Activated CD8-positive, alpha-beta memory T cell treated with anti-CD3 and anti-CD28 coated beads, Interleukin-2, amount 50 U/mL, for 1 hour (primary cell): Measurements from ENCODE around the gene DENND1A.
"Not testable (repeated sequence)": the region's sequence is repeated elsewhere in the genome, so short reads cannot be mapped to it uniquely, and the experiment has no call there.

Source experiments
- DNase-seq: peaks from one replicate; pipeline ENCODE4 v3.0.0-alpha.2; 2020; ENCODE audit errors: extremely low read depth

DENND1A gene

DNA sequence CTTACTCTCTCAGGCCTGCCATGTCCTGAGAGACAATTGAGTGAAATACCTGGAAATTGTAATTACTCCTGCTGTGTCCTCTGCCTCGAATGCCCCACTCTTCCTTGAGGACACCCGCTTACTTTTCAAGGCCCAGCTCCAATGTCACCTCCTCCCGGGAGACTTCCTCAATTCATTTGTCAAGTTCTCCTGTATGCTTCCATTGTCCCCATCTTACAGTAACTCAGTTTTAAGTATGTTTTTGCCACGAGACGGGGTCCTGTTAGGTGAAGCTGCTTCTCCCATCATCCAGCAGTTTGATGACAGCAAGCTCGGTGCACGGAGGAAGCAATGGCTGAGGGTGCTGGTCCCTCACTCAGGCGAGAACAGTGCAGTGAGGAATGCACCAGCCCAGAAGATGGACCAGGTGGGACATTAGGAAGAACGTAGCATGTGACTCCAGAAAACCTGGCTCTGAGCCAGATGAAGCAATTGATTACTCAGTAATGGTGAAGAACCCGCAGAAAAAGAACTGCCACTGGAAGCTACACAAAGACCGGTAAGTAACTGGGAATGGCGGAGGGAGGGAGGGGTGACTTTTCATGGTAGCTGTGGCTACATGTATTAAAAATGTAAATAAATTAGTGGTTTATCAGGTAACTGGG, 274.8 kb downstream of the DENND1A start:
- no peak for DNase-seq

DNA sequence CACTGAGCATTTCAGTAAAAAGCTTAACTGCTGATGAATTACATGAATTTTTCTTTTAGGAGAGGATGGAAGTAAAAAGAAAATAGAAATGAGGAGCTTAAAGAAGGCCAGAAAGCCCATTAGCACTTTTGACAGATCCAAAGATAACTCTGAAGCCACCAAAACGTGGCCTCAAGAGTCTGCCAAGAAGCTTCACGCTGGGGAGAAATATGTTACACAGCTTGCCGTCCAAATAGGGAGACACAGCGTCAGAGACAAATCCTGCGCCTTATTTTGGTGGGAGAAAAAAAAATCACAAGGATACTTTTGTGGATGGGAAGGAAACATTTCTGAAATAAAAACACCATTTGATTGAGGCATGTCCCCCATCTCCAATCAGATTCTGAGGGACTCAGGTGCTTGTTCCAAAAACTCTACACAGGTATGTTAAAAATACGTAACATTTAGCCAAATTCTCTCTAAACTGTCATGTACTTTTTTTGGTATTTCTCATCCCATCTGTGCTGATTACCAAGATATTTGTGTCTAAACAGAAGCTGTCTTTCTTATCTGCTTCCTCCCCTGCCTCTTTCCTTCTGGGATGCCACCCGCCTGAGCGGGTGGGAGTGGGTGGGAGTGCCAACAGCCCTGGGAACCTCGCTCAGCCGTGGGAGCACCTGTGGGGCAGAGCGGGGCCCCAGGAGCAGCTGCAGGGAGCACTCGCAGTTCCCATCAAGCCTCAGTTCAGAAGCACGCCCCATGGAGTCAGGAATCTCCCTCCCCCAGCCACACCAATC, 275.5 kb downstream of the DENND1A start:
- DNase-seq: no peak

DNA sequence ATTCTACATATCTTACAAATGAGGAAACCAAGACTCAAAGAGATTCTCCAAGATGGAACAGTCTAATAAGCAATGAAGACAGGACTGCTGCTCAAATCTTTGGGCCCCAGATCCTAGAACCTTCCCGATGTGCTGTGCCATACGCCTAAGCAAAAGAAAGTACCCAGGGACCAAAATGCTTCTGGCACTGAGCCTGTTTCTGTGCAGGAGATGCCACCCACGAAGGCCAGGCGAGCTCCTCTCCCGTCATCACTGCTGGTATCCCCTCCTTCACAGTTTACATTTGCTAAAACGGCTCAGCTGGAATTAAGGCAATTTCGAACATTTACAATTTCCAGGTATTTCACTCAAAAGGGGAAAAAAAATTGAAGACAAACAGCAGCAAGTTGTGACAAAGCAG, 277.5 kb downstream of the DENND1A start:
- DNase-seq: no peak

DNA sequence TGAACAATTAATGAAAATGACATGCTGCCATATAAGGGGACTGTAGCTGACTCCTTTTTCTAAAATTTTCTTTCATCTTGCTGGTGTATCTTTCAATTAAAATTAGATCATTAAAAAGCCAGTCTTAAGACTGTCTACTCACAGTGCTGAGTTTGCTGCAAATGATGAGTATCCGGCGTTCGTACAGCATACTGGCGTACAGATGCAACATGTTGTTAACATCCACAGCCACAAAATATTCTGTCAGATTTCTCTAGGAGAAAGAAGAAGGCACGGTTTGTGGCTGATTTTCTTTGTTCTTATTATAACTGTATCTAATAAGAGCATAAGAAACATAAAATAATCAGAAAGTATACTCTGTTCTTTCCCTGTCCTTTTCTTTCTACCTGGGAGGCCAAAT, 278.1 kb downstream of the DENND1A start:
- no peak for DNase-seq

GRCh38 chr9:123651273-123651672, 278.7 kb downstream of the DENND1A start:
- no peak for DNase-seq

- no peak for DNase-seq
Measured at GRCh38 chr9:123649909-123650308, 280.0 kb downstream of the DENND1A start.

- DNase-seq: no peak
Measured at GRCh38 chr9:123647145-123647544, 282.8 kb downstream of the DENND1A start.

DNA sequence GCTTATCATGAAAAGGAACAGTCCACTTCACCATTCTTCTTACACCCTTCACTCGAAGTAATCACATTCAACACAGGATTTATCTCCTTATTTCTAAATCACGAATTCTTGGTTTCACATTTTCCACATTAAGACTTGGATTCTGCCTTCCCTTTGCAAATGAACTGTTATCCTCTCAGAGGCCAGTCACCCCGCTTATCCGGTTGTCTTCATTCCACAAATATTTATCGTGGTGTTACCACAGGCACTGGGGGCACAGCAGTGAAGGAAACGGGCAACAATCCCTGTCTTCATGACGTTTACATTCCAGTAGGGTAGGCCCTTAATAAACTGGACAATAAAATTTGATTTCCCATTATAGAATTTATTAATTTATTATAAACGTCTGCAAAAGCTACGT, 284.2 kb downstream of the DENND1A start:
- DNase-seq: no peak

GRCh38 chr9:123645126-123645525, 284.8 kb downstream of the DENND1A start:
- no peak for DNase-seq

DNA sequence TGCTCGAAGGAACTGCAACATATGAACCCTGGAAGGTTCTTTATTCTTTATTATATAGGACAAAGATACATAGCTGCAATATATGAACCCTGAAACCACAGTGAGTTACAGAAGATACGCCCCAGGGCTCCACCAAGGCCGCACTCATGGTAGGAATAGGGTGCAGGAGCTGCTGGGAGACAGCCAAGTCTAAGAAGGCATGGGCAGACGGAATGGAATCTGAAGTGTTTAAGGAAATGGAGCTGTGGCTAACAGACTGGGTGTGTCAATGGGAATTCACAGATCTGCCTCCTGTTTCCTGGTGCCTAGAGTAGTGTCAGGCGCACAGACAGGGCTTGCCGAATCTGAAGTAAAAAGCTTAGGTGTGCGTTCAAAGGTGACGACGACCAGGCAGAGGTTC, 286.4 kb downstream of the DENND1A start:
- DNase-seq: no peak

- no peak for DNase-seq
Measured at GRCh38 chr9:123642291-123643278, 287.3 kb downstream of the DENND1A start.

GRCh38 chr9:123640792-123641222, 289.1 kb downstream of the DENND1A start:
- DNase-seq: no peak

DNA sequence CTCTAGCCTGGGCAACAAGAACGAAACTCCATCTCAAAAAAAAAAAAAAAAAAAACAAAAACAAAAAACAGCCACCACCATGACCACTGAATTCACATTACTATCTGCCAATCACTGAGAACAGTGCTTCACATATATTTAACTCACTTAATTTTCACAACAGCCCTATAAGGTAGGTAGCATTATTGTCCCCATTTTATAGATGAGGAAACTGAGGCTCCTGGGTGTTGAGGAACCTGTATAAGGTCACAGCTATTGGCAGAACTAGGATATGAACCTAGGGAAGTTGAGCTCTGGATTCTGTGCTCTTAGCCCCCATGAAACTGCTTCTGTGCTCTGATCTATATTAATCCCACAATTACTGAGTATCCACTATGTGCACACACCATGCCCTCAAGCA, 290.2 kb downstream of the DENND1A start:
- DNase-seq: no peak

DNA sequence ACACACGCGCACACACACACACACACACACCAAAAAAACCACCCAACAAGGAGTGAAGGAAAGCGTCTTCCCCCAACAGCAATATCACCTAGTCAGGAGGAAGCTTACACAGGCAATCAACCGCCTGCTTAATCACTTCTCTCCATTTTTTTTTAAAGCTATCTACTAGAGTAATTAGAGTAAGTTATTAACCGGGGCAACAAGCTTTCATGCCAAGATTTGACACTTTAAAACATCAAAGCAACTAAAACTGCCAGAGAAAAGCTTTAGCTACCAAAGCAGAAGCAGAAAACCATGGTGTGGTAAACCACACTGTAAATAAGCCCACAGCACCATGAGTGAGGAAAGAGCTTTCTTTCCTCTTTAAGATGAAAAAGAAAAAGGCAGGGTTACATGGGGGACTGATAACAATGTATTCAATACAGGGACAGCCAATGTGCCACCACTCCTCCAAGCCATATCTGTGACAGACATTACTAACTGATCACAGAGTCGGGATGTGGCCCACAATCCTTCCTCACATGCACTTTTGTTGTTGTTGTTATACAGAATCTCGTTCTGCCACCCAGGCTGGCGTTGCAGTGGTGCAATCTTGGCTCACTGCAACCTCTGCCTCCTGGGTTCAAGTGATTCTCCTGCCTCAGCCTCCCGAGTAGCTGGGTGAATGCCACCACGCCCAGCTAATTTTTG, 291.8 kb downstream of the DENND1A start:
- DNase-seq: no peak

GRCh38 chr9:123637606-123637944, 292.4 kb downstream of the DENND1A start:
- DNase-seq: no peak

- DNase-seq: not testable (repeated sequence)
Measured at GRCh38 chr9:123636805-123637204, 293.1 kb downstream of the DENND1A start.

- no peak for DNase-seq
Measured at GRCh38 chr9:123631862-123632261, 298.1 kb downstream of the DENND1A start.

DNA sequence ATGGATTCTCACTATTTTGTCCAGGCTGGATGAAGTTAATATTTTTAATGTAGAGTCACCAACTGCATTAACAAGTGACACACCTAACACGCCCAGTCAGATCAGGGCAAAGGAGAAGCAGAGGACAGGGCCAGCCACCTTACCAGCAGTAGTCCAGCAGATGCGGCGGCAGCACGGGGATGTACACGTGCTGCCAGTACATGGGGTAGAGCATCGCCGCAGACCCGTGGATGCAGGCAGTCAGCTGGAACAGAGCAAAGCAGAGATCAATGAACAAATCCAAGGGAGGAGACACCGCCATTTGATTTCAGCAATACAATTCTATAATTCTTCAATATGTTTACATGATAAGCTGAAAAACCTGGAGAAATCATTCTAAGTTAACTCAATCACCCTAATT, 299.7 kb downstream of the DENND1A start:
- no peak for DNase-seq

GRCh38 chr9:123629531-123629930, 300.4 kb downstream of the DENND1A start:
- DNase-seq: no peak

DNA sequence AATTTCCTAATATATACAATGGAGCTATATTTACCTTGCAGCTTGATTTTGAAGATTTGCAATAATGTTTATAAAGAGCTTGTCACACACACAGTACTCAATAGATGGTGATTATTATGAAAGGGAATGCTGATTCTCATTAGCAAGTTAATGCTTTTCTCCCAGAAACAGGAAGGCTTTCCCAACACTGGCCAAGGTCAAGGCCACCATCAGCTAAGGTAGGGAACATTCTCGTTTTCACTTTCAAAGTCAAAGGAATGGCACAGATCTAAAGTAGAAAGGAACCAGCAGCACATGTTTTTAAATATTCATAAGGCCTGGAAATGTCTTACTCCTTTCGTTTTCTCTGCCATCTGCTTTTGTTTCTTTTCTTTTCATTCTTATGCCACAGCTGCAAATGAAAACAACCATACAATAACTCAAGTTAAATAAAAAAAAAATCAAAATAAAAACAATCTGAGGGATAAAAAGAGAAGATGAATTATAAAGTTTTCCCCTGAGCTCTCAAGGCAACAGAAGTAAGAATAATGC, 307.1 kb downstream of the DENND1A start:
- DNase-seq: no peak

DNA sequence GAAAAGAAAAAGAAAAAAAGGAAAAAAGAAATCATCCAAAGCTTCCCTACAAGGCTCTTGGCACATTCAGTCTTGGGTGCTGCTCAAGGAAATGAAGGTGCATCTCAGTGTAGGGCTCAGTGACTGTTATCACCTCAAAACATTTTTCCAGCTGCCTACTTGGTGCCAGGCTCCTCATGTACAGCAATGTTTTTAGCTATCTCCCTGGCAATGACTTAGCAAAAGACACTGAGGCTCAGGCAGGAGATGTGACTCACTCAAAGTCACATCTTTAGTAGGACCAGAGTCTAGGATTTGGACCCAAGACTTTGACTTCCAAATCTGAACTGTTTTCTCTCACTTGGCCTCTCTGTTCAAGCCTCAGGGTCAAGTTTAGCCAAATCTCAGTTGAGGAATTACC, 309.7 kb downstream of the DENND1A start:
- no peak for DNase-seq
